ENCODE data around the gene P2RX5.
"Not testable (repeated sequence)": the region's sequence is repeated elsewhere in the genome, so short reads cannot be mapped to it uniquely, and the experiment has no call there.

The P2RX5 gene

GRCh38 chr17:3695723-3696411, at the start of gene P2RX5:
P2RX5 (minus strand) TSS chr17:3696155; CDS start chr17:3696005, 150 bp downstream.
- Histone ChIP-seq H3K9me3 (ENCODE audit: insufficient read depth, low read depth, low read length) (no peaks in the 10 kb centered on the region), H3K4me1 (ENCODE audit: insufficient read depth, low read length) (peaks cover 6% of the 10 kb centered on the region; the same call in 1 of the 2 replicates), H3K4me3 (ENCODE audit: low read length) (peak within 1 kb of the TSS; percentile 69), H3K36me3 (ENCODE audit: insufficient read depth, low read depth, low read length) (no peaks in the 10 kb centered on the region), H3K9ac (ENCODE audit: low read depth, low read length) (peak within 1 kb of the TSS; percentile 41; the same call in 1 of the 2 replicates), H3K27ac (ENCODE audit: low read length) (no peak within 1 kb of the TSS), H3K27me3 (ENCODE audit: insufficient read depth, low read length) (peaks cover 50% of the 10 kb centered on the region)

GRCh38 chr17:3745071-3745470, 49.1 kb upstream of the P2RX5 start:
- Histone ChIP-seq H3K9me3 (ENCODE audit: insufficient read depth, low read depth, low read length) (no peaks in the 10 kb centered on the region), H3K27ac (ENCODE audit: low read length) (no peak overlapping the region), H3K9ac (ENCODE audit: low read depth, low read length) (no peak overlapping the region), H3K27me3 (ENCODE audit: insufficient read depth, low read length) (no peaks in the 10 kb centered on the region), H3K36me3 (ENCODE audit: insufficient read depth, low read depth, low read length) (no peaks in the 10 kb centered on the region), H3K4me3 (ENCODE audit: low read length) (no peak overlapping the region), H3K4me1 (ENCODE audit: insufficient read depth, low read length) (no peaks in the 10 kb centered on the region)

GRCh38 chr17:3744014-3744413, 48.1 kb upstream of the P2RX5 start:
- no peak overlapping the region for H3K9ac ChIP-seq (ENCODE audit: low read depth, low read length)
- H3K9me3 ChIP-seq (ENCODE audit: insufficient read depth, low read depth, low read length), result no peaks in the 10 kb centered on the region
- no peak overlapping the region for H3K4me3 ChIP-seq (ENCODE audit: low read length)
- no peaks in the 10 kb centered on the region for H3K36me3 ChIP-seq (ENCODE audit: insufficient read depth, low read depth, low read length)
- H3K27me3 ChIP-seq (ENCODE audit: insufficient read depth, low read length), result no peaks in the 10 kb centered on the region
- H3K27ac ChIP-seq (ENCODE audit: low read length), result no peak overlapping the region
- H3K4me1 ChIP-seq (ENCODE audit: insufficient read depth, low read length), result no peaks in the 10 kb centered on the region; the same call in 1 of the 2 replicates

- H3K4me1 ChIP-seq (ENCODE audit: insufficient read depth, low read length), result peaks cover 5% of the 10 kb centered on the region; the same call in 1 of the 2 replicates
- no peak overlapping the region for H3K4me3 ChIP-seq (ENCODE audit: low read length)
- no peaks in the 10 kb centered on the region for H3K27me3 ChIP-seq (ENCODE audit: insufficient read depth, low read length)
- H3K36me3 ChIP-seq (ENCODE audit: insufficient read depth, low read depth, low read length), result no peaks in the 10 kb centered on the region
- no peaks in the 10 kb centered on the region for H3K9me3 ChIP-seq (ENCODE audit: insufficient read depth, low read depth, low read length)
- no peak overlapping the region for H3K27ac ChIP-seq (ENCODE audit: low read length)
- H3K9ac ChIP-seq (ENCODE audit: low read depth, low read length), result no peak overlapping the region
Observed at GRCh38 chr17:3740611-3741073, 44.7 kb upstream of the P2RX5 start.

GRCh38 chr17:3739422-3740124, 43.6 kb upstream of the P2RX5 start:
- no peaks in the 10 kb centered on the region for H3K9me3 ChIP-seq (ENCODE audit: insufficient read depth, low read depth, low read length)
- H3K4me1 ChIP-seq (ENCODE audit: insufficient read depth, low read length), result peaks cover 5% of the 10 kb centered on the region; the same call in 1 of the 2 replicates
- no peak overlapping the region for H3K9ac ChIP-seq (ENCODE audit: low read depth, low read length)
- H3K27ac ChIP-seq (ENCODE audit: low read length), result no peak overlapping the region
- no peak overlapping the region for H3K4me3 ChIP-seq (ENCODE audit: low read length)
- H3K27me3 ChIP-seq (ENCODE audit: insufficient read depth, low read length), result no peaks in the 10 kb centered on the region
- H3K36me3 ChIP-seq (ENCODE audit: insufficient read depth, low read depth, low read length), result no peaks in the 10 kb centered on the region

GRCh38 chr17:3738562-3739295, 42.8 kb upstream of the P2RX5 start:
- no peak overlapping the region for H3K4me3 ChIP-seq (ENCODE audit: low read length)
- H3K9me3 ChIP-seq (ENCODE audit: insufficient read depth, low read depth, low read length), result no peaks in the 10 kb centered on the region
- H3K9ac ChIP-seq (ENCODE audit: low read depth, low read length), result no peak overlapping the region
- no peak overlapping the region for H3K27ac ChIP-seq (ENCODE audit: low read length)
- peaks cover 5% of the 10 kb centered on the region; the same call in 1 of the 2 replicates for H3K4me1 ChIP-seq (ENCODE audit: insufficient read depth, low read length)
- H3K27me3 ChIP-seq (ENCODE audit: insufficient read depth, low read length), result no peaks in the 10 kb centered on the region
- H3K36me3 ChIP-seq (ENCODE audit: insufficient read depth, low read depth, low read length), result no peaks in the 10 kb centered on the region

- H3K36me3 ChIP-seq (ENCODE audit: insufficient read depth, low read depth, low read length), result no peaks in the 10 kb centered on the region
- no peak overlapping the region for H3K4me3 ChIP-seq (ENCODE audit: low read length)
- H3K4me1 ChIP-seq (ENCODE audit: insufficient read depth, low read length), result peaks cover 9% of the 10 kb centered on the region
Observed at GRCh38 chr17:3735515-3735914, 39.6 kb upstream of the P2RX5 start.

GRCh38 chr17:3734911-3735276, 38.9 kb upstream of the P2RX5 start:
- H3K36me3 ChIP-seq (ENCODE audit: insufficient read depth, low read depth, low read length); H3K27me3 ChIP-seq (ENCODE audit: insufficient read depth, low read length); H3K9me3 ChIP-seq (ENCODE audit: insufficient read depth, low read depth, low read length); H3K9ac ChIP-seq (ENCODE audit: low read depth, low read length); H3K27ac ChIP-seq (ENCODE audit: low read length); H3K4me3 ChIP-seq (ENCODE audit: low read length): not testable (repeated sequence)
- peaks cover 11% of the 10 kb centered on the region for H3K4me1 ChIP-seq (ENCODE audit: insufficient read depth, low read length)

More at GRCh38 chr17:3735515-3735914, 39.6 kb upstream of the P2RX5 start:
- Histone ChIP-seq H3K9me3 (ENCODE audit: insufficient read depth, low read depth, low read length) (no peaks in the 10 kb centered on the region), H3K9ac (ENCODE audit: low read depth, low read length) (no peak overlapping the region), H3K27ac (ENCODE audit: low read length) (no peak overlapping the region), H3K27me3 (ENCODE audit: insufficient read depth, low read length) (no peaks in the 10 kb centered on the region)

- H3K9me3 ChIP-seq (ENCODE audit: insufficient read depth, low read depth, low read length), result no peaks in the 10 kb centered on the region
- H3K27ac ChIP-seq (ENCODE audit: low read length), result no peak overlapping the region
- peaks cover 14% of the 10 kb centered on the region; the same call in 1 of the 2 replicates for H3K36me3 ChIP-seq (ENCODE audit: insufficient read depth, low read depth, low read length)
- H3K4me1 ChIP-seq (ENCODE audit: insufficient read depth, low read length), result peaks cover 6% of the 10 kb centered on the region
- no peak overlapping the region for H3K9ac ChIP-seq (ENCODE audit: low read depth, low read length)
- no peaks in the 10 kb centered on the region for H3K27me3 ChIP-seq (ENCODE audit: insufficient read depth, low read length)
- no peak overlapping the region for H3K4me3 ChIP-seq (ENCODE audit: low read length)
Observed at GRCh38 chr17:3732210-3732621, 36.3 kb upstream of the P2RX5 start.

- Histone ChIP-seq H3K4me3 (ENCODE audit: low read length) (no peak overlapping the region), H3K4me1 (ENCODE audit: insufficient read depth, low read length) (peaks cover 6% of the 10 kb centered on the region), H3K9ac (ENCODE audit: low read depth, low read length) (0 out of 2 replicates have a peak overlapping the region, but pooled peaks have one; percentile 46), H3K27ac (ENCODE audit: low read length) (no peak overlapping the region), H3K36me3 (ENCODE audit: insufficient read depth, low read depth, low read length) (peaks cover 25% of the 10 kb centered on the region), H3K9me3 (ENCODE audit: insufficient read depth, low read depth, low read length) (no peaks in the 10 kb centered on the region), H3K27me3 (ENCODE audit: insufficient read depth, low read length) (no peaks in the 10 kb centered on the region)
Observed at GRCh38 chr17:3730881-3731429, 35.0 kb upstream of the P2RX5 start.

- H3K4me1 ChIP-seq (ENCODE audit: insufficient read depth, low read length), result peaks cover 9% of the 10 kb centered on the region
- H3K27ac ChIP-seq (ENCODE audit: low read length), result no peak overlapping the region
- H3K4me3 ChIP-seq (ENCODE audit: low read length), result no peak overlapping the region
- H3K9ac ChIP-seq (ENCODE audit: low read depth, low read length), result no peak overlapping the region
- H3K9me3 ChIP-seq (ENCODE audit: insufficient read depth, low read depth, low read length), result no peaks in the 10 kb centered on the region
- peaks cover 34% of the 10 kb centered on the region for H3K36me3 ChIP-seq (ENCODE audit: insufficient read depth, low read depth, low read length)
- no peaks in the 10 kb centered on the region for H3K27me3 ChIP-seq (ENCODE audit: insufficient read depth, low read length)
Observed at GRCh38 chr17:3729881-3730280, 33.9 kb upstream of the P2RX5 start.

Data from iPS-20b (cell line).